GM18867 (cell line): ENCODE data around the gene EIF4E3.
A peak's percentile ranks its signal among the peaks of the same experiment; 100 is the strongest.

Experiments used
- ATAC-seq: cut with Tn5 transposase; IDR thresholded peaks from one replicate; pipeline ENCODE4 v1.9.1; 2021; ENCODE audit warnings: mild to moderate bottlenecking, moderate library complexity; ENCODE audit not compliant: unreplicated experiment

EIF4E3 gene

GRCh38 chr3:71690341-71690841 is 34.8 kb downstream of the EIF4E3 start:
- ATAC-seq, result no peak

DNA sequence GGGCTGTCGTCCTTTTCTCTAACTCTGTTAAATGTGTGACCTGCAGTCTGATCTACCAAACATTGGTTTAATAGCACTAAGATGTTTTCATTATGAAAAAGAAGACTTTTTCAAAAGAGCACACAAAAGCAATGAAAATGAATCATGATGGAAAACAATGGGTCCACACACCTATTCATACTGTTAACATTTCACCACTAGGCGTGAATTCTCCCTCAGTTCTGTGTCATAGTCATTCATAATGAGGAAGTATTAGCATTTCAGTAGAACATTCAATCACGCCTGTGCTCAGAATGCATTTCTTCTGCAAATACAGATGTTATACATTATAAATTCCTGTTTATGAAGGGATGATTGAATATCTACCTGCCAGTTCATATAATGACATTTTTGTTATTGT is 35.9 kb downstream of the EIF4E3 start:
- peak; percentile 55 for ATAC-seq

GRCh38 chr3:71688121-71688520 is 37.1 kb downstream of the EIF4E3 start:
- ATAC-seq, result no peak

GRCh38 chr3:71685686-71686085 is 39.5 kb downstream of the EIF4E3 start:
- no peak for ATAC-seq

- ATAC-seq, result no peak
Measured at GRCh38 chr3:71684757-71685386, 40.3 kb downstream of the EIF4E3 start.

DNA sequence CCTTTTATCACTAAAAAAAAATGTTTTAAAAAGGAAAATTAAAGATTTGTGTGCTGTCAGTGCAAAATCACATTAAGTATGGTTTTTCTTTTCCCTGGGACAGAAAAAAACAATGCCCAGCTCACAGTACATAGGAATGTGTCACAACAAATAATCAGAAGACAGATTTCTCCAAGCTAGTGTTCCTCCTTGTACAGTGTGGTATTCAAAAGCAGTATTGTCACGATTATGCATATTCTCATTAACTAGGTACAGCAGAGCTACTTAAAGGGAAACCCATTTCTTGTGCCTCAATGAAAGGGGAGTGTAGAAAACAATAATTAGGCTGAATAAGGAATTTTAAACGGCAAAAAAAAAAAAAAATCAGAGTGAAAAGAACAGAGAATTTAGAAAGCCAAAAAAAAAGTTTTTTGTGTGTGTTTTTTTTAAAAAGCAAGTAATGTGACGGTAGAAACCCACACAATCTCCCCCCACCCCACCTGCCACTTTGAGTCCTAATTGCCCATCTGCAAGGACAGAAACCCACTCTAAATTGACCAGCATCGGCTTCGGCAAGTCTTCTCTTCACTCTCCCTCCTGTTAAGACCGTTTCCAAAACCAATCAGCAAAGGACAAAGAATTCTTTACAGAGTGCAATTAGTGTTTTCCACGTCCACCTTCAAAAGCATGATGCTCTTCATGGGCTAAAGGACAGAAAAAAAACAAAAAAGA is 41.0 kb downstream of the EIF4E3 start:
- no peak for ATAC-seq

GRCh38 chr3:71681224-71681668 is 44.0 kb downstream of the EIF4E3 start:
- ATAC-seq, result peak; percentile 43

DNA sequence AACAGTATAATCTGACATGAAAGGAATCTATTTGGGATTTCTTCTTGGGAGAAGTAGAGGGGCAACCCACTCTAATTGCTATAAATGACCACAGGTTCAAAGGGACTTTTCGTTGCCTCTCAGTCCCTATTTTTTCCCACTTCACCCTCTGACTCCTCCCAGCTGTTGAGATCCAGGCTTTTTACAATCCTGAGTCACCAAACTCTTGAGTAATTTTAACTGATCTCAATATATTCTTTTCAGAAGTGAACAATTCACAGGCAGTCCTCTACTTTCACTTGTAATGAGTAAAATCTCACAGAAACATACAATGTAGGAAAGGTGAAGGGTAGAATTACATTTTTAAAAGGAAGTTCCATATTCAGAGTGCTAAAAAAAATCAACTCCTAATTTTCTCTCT is 44.6 kb downstream of the EIF4E3 start:
- no peak for ATAC-seq

GRCh38 chr3:71676931-71677330 is 48.3 kb downstream of the EIF4E3 start:
- no peak for ATAC-seq

DNA sequence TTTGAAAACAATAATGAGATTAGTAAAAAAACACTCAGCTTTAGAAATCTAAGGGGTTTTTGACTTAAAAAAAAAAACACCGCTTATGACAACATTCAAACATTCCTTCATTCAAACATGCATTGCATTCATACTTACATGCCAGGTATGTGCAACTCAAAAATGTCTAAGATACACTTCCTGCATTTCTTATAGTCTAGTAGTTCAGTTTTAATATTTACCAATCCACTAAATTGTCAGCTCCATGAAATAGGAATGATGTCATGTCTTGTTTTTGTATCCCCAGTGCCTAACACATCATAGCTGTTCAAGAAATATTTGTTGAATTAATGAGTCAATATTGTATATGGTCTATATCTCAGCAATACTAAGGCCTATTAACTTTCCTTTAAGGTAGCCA is 51.7 kb downstream of the EIF4E3 start:
- ATAC-seq, result no peak

- no peak for ATAC-seq
Measured at GRCh38 chr3:71672807-71673206, 52.4 kb downstream of the EIF4E3 start.

DNA sequence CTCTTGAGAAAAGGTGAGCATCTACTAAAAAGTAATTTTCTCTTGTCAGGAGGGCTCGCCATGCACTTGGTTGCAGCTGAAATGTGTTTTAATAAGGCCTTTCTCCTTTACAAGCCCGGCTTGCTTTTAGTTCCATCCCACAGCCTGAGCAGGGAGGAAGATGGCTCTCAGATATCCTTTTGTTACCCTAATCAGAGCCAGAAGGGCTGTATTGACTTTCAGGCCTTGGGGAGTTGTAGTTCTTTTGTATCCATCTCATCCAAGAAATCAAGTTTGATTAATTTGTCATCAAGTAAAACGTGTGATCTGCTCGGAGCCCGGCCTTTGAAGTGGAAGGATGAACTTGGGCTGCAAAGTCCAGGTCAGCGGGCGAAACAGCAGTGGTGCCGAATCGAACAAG is 52.9 kb downstream of the EIF4E3 start:
- no peak for ATAC-seq

GRCh38 chr3:71671216-71671845 is 53.9 kb downstream of the EIF4E3 start:
- no peak for ATAC-seq

GRCh38 chr3:71662568-71662967 is 62.6 kb downstream of the EIF4E3 start:
- no peak for ATAC-seq

- no peak for ATAC-seq
Measured at GRCh38 chr3:71662056-71662455, 63.1 kb downstream of the EIF4E3 start.

DNA sequence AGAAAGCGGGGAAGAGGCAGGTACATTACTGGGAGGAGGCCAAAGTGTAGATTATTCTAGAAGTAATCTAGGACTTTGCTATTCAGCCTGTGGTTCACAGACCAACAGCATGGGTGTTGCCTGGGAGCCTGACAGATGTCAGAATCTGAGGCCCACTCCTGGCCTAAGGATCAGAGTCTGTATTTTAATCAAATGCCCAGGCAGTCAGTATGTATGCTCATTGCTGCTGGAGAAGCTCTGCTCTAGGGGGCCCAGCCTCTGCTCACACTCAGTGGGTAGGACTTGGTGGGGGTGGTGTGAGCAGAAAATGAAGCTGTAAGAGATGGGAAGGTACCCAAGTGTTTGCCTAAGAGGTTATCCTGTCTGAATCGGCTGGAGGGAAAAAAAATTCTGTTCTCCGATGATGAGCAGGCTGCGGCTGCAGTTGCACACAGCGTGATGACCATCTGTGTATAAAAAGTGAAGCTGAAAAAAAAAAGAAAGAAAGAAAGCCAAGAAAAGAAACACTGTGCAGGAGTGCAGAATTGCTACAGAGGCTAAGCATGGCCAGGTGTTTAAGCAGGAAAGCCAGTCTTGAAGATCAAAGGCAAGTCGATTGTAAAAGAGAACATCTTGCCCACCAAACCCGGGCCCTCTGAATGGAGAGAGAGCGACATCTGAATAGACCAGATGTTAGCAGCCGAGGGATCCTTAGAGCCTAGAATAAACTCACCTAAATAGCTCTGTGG is 65.2 kb downstream of the EIF4E3 start:
- no peak for ATAC-seq

DNA sequence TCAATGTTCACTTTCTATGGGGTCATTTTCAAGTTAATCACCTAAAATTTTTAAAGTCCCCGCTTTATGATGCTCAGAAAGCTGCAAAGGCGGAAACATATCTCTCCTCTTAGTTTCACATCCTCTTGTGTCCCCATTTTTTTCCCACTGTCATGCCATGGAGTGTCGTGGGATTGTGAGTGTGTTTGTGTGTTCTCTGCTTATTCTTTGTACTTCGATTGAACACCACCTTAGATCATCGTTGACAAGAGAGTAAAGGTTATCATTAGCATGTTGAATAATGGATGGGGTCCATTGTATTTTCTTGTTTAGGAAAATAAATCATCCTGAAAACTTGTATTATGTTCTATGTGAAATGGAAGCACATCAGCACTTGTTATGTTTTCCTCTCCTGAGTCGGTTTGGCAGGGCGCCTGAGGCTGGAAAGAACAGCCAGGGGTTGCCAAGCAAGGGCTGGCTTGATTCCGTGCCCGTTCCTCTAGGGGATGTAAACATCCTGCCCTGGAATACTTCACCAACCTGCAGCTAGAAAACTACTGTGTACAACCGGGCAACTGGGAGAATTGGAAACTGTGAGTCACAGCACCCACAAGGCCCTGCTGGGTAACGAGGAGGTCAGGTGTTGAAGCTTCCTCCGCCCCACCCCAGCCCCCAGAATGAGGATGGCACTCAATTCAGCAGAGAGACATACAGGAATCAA is 67.2 kb downstream of the EIF4E3 start:
- no peak for ATAC-seq

DNA sequence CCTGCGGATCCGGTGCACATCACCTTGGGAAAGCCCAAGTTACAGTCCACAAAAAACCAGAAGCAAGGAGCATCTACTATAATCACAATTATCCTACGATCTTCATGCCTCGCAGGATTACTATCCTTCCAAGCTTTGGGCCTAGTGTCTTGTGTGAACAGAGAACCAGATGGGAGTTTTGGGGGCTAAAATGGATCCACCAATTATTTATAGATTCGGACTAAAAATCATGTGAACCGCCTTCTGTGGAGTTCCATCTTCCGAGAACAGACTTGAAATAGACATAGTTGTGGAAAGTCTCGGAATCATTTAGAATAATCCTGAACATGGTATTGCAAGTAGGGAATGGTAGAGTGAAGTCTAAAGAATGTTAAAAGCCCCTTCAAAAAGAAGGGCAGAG is 70.1 kb downstream of the EIF4E3 start:
- no peak for ATAC-seq

DNA sequence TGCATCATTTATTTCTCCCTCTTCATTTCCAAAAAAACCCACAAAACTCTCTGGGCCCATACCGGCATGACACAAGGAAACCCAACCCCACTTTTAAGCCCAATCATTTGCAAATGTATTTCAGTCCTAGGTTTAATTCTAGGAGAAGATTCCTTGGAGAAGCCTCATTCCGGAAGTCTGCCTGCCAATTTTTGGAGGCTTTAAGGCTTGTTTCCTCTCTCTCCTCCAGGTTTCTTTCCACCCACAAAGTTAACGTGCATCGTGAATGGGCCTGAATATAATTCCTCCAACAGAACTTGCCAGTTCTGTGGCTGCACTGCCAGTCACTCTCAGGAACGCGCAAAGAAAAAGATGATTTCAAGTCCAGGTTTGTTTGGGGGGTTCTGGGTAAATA is 71.8 kb downstream of the EIF4E3 start:
- ATAC-seq, result no peak

DNA sequence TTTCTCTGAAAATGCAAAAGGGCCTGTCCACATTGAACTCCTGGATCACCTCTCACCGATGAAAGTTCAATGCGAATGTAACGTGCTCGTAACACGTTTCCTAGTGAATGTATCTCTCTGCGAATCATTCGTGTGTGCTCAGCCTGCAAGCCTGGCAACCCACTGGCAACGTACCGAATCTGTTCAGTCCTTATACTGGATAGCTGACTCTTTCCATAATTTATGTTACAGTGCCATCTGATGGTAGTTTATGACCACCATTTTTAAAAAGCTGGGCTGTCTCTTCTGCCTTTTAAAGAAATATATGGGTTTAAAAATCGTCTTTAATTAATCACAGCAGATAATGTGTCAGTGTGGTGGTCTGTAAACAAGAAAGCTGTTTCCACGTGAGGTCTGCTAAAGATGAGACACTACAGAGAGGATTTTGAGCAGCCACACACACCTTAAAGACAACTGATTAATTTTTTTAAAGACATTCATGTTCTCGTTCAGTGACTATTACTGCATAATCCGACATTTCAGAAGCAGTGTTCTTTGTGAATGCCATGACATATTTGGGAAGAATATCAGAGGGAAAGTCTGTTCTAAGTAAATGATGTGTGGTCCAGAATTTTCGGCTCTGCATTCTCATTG is 72.3 kb downstream of the EIF4E3 start:
- peak; percentile 70 for ATAC-seq
